Left forelimb (tissue), 1 donor: ENCODE measurements around the gene CCDC9B.

Experiments used
- DNase-seq: peaks from one replicate; pipeline ENCODE4 v3.0.0-alpha.2; 2018; ENCODE audit warnings: low spot score

Gene CCDC9B

GRCh38 chr15:40365624-40366456, 25.1 kb upstream of the CCDC9B start:
- DNase-seq = no peak

- peak; percentile 49 for DNase-seq
Measured at GRCh38 chr15:40365016-40365415, 24.3 kb upstream of the CCDC9B start.

- DNase-seq = peak; percentile 51
Measured at GRCh38 chr15:40364251-40364650, 23.5 kb upstream of the CCDC9B start.

- no peak for DNase-seq
Measured at GRCh38 chr15:40363611-40364010, 22.9 kb upstream of the CCDC9B start.

- no peak for DNase-seq
Measured at GRCh38 chr15:40361640-40362039, 20.9 kb upstream of the CCDC9B start.

GRCh38 chr15:40360015-40360414, 19.3 kb upstream of the CCDC9B start:
- DNase-seq = no peak

- DNase-seq = no peak
Measured at GRCh38 chr15:40358471-40359353, 18.0 kb upstream of the CCDC9B start.

- peak; percentile 97 for DNase-seq
Measured at GRCh38 chr15:40357723-40358470, 17.2 kb upstream of the CCDC9B start, which contains the start of gene DISP2. Gene DISP2 (plus strand): TSS chr15:40358219. CDS start chr15:40358322, 103 bp downstream.

- DNase-seq = no peak
Measured at GRCh38 chr15:40357246-40357645, 16.5 kb upstream of the CCDC9B start.

- no peak for DNase-seq
Measured at GRCh38 chr15:40355976-40356585, 15.3 kb upstream of the CCDC9B start.

- DNase-seq = no peak
Measured at GRCh38 chr15:40354408-40355171, 13.9 kb upstream of the CCDC9B start.

GRCh38 chr15:40353697-40354096, 13.0 kb upstream of the CCDC9B start:
- DNase-seq = no peak

GRCh38 chr15:40352281-40352901, 11.7 kb upstream of the CCDC9B start:
- DNase-seq = no peak

- DNase-seq = no peak
Measured at GRCh38 chr15:40349163-40349562, 8.4 kb upstream of the CCDC9B start.

GRCh38 chr15:40348474-40348870, 7.7 kb upstream of the CCDC9B start:
- no peak for DNase-seq

GRCh38 chr15:40347559-40348473, 7.1 kb upstream of the CCDC9B start:
- DNase-seq = no peak

GRCh38 chr15:40346579-40347558, 6.1 kb upstream of the CCDC9B start:
- DNase-seq = no peak
